ENCODE results near the gene TANK. TPM values are rescaled to one million over a fixed set of nuclear protein-coding genes. Genes with fewer than 3 reads are reported as not detected.
"Not testable (repeated sequence)": the region's sequence is repeated elsewhere in the genome, so short reads cannot be mapped to it uniquely, and the experiment has no call there.

TANK gene
- total RNA-seq, 1 experiment from 2014 or later, result 17.8 TPM

DNA sequence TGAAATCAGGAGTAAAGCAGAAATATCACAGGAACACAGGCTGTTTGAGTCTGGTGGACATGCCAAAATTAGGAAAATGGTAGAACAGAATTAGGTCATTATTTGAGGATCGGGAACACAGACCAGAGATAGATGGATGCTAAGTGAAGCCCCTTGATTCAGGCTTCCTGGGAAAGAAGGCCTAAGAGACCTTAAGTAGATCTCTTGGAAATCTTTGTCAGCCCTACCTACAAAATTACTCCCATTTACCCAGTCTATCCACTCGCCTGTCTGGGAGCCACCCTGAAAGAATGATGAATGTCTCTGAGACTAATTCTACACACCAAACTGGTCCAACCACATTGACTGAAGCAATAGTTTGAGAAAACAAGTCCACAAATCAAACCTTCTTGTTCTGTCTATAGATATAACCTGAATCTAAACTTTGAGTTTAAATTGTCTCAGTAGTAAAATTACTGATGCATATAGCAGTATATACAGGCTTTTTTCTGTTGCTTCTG, 36.6 kb upstream of the TANK start:
- Histone ChIP-seq H3K27me3 (ENCODE audit: control insufficient read depth, insufficient read depth, low read length) (no peaks in the 10 kb centered on the region), H3K4me3 (ENCODE audit: insufficient read depth, low read depth, low read length) (no peak overlapping the region), H3K36me3 (replicated peaks; ENCODE audit: control insufficient read depth, insufficient read depth, low read length) (no peaks in the 10 kb centered on the region)
- no peak for DNase-seq

DNA sequence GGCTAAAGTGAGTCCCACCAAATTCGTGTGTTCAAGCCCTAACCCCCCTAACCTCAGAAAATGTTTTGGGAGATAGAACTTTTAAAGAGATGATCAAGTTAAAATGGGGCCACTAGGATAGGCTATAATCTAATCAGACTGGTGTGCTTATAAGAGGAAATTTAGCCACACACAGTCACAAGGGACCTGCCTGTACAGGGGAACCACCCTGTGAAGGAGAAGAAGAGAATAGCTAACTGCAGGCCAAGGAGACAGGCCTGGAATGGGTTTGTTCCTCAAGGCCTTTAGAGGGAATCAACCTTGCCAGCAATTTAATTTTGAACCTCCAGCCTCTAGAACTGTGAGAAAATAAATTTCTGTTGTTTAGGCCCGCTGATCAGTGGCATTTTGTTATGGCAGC, 36.0 kb upstream of the TANK start:
- no peak overlapping the region for H3K4me3 ChIP-seq (ENCODE audit: insufficient read depth, low read depth, low read length)
- H3K27me3 ChIP-seq (ENCODE audit: control insufficient read depth, insufficient read depth, low read length), result no peaks in the 10 kb centered on the region
- DNase-seq, result no peak
- no peaks in the 10 kb centered on the region for H3K36me3 ChIP-seq (replicated peaks; ENCODE audit: control insufficient read depth, insufficient read depth, low read length)

DNA sequence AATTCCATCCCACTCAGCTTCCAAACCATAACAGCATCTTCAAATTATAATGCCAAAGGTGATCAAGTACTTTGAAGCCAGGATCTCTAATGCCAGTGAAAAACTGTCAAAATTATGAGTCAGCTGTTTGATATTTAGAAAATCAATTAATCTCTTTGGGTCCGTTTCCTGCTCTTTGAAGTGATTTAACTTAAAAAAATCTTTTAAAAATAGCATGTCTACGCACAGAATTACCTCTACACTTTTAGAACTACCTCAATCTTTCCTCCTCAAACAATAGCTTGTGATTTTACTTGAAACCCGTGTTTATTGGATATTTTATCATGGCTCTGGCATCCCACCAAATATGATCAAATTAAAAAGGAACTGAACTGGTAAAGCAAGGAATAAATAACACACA, 31.3 kb upstream of the TANK start:
- Histone ChIP-seq H3K36me3 (replicated peaks; ENCODE audit: control insufficient read depth, insufficient read depth, low read length) (no peaks in the 10 kb centered on the region), H3K4me3 (ENCODE audit: insufficient read depth, low read depth, low read length) (no peak overlapping the region), H3K27me3 (ENCODE audit: control insufficient read depth, insufficient read depth, low read length) (no peaks in the 10 kb centered on the region)
- no peak for DNase-seq

DNA sequence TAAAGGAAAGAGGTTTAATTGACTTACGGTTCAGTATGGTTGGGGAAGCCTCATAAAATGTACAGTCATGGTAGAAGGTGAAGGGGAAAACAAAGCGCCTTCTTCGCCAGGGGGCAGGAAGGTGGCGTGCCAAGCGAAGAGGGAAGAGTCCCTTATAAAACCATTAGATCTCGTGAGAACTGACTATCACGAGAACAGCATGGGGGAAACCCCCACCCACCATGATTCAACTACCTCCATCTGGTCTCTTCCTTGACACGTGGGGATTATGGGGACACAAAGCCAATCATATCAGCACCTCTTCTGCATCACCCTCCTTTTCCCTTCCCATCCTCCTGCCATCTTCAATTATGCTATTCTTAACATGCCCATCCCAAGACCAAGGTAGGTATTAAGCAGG, 29.9 kb upstream of the TANK start:
- no peaks in the 10 kb centered on the region for H3K36me3 ChIP-seq (replicated peaks; ENCODE audit: control insufficient read depth, insufficient read depth, low read length)
- H3K27me3 ChIP-seq (ENCODE audit: control insufficient read depth, insufficient read depth, low read length), result no peaks in the 10 kb centered on the region
- H3K4me3 ChIP-seq (ENCODE audit: insufficient read depth, low read depth, low read length), result no peak overlapping the region
- no peak for DNase-seq

DNA sequence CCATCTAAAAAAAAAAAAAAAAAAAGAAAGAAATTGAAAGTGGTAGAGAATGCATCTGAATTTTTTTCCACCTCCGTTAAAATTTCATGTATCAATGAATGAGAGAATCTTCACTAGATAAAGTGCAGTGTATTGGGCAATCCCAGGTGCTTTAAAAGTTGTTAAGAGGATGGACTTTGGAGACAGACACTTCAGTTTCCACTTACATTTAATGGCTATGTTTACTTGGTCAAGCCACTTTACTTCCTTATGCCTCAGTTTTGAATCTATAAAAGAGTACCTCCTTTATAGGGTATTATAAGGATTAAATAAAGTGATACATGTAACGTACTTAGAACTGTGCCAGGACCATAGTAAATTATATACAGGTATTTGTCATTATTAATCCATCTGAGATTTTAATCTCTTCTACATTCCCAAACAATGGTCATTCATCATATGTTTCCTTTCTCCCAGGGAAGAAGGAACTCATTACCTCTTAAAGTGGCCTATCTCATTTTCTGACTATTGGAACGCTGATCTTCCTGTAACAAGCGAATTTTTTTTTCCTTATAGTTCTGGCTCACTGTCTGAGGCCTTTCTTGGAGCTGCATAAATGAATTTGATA, 29.1 kb upstream of the TANK start:
- H3K27me3 ChIP-seq (ENCODE audit: control insufficient read depth, insufficient read depth, low read length), result no peaks in the 10 kb centered on the region
- H3K4me3 ChIP-seq (ENCODE audit: insufficient read depth, low read depth, low read length), result no peak overlapping the region
- no peak for DNase-seq
- no peaks in the 10 kb centered on the region for H3K36me3 ChIP-seq (replicated peaks; ENCODE audit: control insufficient read depth, insufficient read depth, low read length)

DNA sequence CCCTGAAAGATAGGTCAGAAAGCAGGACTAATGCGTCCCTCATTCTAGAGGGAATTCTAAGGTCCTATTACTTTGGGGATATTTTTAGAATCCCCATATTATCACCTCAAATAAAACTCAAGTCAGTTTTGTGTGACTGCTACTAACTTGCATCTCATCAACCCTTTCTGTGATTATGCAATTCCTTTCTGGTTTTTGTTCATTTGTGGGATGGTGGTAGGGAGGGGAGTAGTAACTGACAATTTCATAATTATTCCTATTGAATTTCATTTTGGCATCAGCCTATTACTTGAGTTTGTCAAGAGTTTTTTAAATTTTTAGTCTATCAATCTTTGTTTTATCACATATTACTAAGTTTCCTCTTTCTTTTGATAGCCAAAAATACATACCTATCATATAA, 28.4 kb upstream of the TANK start:
- H3K36me3 ChIP-seq (replicated peaks; ENCODE audit: control insufficient read depth, insufficient read depth, low read length), result no peaks in the 10 kb centered on the region
- no peak for DNase-seq
- H3K27me3 ChIP-seq (ENCODE audit: control insufficient read depth, insufficient read depth, low read length), result no peaks in the 10 kb centered on the region
- no peak overlapping the region for H3K4me3 ChIP-seq (ENCODE audit: insufficient read depth, low read depth, low read length)

DNA sequence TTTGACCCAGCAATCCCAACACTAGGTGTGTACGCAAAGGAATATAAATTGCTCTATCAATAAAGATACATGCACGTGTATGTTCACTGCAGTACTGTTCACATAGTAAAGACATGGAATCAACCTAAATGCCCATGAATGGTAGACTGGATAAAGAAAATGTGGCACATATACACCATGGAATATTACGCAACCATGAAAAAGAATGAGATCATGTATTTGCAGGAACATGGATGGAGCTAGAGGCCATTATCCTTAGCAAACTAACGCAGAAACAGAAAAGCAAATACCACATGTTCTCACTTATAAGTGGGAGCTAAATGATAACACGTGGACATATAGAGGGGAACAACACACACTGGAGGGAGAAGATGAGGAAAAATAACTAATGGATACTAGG, 27.8 kb upstream of the TANK start:
- H3K4me3 ChIP-seq (ENCODE audit: insufficient read depth, low read depth, low read length); H3K27me3 ChIP-seq (ENCODE audit: control insufficient read depth, insufficient read depth, low read length); DNase-seq; H3K36me3 ChIP-seq (replicated peaks; ENCODE audit: control insufficient read depth, insufficient read depth, low read length): not testable (repeated sequence)

DNA sequence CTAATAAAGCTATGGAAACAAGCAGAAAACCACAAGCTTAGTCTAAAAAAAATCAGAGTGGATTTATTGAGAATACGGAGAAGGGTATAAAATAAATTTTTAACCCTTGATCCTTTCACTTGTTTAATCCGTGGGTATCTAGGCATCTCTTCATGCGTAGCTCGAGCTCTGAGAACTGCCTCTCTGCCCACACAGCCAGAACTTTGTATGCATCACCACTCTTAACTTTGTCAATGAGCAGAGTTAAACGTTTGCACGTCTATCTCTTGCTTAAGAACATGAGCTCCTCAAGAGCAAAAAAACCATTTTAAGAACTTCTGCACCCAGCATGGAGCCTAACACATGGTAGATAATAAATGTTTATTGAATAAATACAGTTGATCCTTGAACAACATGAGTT, 26.9 kb upstream of the TANK start:
- H3K27me3 ChIP-seq (ENCODE audit: control insufficient read depth, insufficient read depth, low read length), result no peaks in the 10 kb centered on the region
- H3K4me3 ChIP-seq (ENCODE audit: insufficient read depth, low read depth, low read length), result no peak overlapping the region
- no peaks in the 10 kb centered on the region for H3K36me3 ChIP-seq (replicated peaks; ENCODE audit: control insufficient read depth, insufficient read depth, low read length)
- DNase-seq, result no peak

DNA sequence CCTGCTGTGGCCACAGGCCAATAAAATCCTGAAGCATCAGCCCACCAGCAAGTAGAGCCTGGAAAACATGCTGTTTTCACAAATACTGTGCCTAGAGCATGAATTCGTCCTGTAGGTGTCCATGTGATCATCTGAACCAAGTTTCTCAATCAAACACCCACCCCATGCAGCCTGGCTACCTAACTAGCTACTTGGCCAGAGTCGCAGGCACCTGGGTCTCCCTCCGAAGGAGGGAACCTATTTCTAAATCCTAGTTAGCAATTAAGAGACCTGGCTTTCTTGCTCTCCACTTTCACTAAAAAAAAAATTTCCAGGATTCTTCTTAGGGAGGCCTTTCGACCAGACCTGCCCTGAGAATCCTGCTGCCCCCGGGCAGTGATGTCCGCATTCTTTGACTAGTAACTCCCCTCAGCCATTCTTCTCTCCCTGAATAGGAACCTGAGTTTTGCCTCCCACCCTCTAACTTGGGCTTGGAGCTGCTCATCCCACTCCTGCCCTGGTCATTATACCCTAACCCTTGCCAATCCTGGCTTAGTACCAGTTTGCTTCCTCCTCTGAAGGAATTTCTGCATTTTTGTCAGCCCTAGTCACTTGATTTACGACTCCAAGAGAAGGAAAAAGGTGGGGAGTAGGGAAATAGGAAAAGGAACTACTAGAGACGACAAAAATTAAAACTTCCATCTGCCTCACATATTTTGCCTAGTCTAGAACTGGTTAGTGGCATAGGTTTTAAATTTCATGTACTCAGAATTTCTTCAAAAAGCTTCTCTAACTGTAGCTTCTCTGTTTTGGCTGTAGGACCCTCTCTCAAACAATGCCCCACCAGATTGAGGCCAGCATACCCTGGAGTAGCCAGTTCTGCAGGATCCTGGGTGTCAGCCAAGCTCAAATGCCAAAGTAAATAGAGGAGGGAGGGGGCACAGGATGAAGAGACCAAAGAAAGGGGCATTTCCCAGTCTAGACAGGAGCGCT, 25.4 kb upstream of the TANK start:
- Histone ChIP-seq H3K27me3 (ENCODE audit: control insufficient read depth, insufficient read depth, low read length) (no peaks in the 10 kb centered on the region), H3K4me3 (ENCODE audit: insufficient read depth, low read depth, low read length) (no peak overlapping the region), H3K36me3 (replicated peaks; ENCODE audit: control insufficient read depth, insufficient read depth, low read length) (no peaks in the 10 kb centered on the region)
- DNase-seq, result no peak

DNA sequence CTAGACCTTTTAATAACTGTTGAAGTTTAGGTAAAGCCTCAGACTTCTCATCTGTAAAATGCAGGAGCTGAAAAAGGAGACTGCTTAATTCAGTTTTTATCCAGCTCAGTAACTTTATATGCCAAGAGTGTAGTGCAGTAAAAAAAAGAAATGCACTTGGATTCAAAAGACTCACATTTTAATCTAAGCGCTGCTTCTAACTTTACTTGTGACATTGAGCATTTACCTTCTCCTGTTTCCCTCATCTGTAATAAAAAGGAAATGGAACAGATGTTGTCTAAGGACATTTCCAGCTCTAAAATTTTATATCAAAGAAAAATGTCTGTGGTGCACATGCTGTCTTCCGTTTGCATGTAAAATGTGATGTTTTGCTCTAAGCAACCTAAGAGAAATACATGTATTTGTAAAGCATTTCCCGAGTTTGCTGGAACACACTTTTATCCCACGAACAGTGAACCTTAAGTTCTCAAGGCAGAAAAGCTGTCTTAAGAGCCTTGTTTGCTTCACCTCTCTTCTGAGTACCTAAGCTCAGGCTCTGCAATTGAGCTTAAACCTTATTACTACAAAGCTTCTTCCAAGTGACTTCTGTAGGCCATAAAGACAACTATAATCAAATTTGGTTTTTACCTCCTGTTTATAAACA, 24.2 kb upstream of the TANK start:
- Histone ChIP-seq H3K36me3 (replicated peaks; ENCODE audit: control insufficient read depth, insufficient read depth, low read length) (no peaks in the 10 kb centered on the region), H3K27me3 (ENCODE audit: control insufficient read depth, insufficient read depth, low read length) (no peaks in the 10 kb centered on the region), H3K4me3 (ENCODE audit: insufficient read depth, low read depth, low read length) (no peak overlapping the region)
- no peak for DNase-seq

DNA sequence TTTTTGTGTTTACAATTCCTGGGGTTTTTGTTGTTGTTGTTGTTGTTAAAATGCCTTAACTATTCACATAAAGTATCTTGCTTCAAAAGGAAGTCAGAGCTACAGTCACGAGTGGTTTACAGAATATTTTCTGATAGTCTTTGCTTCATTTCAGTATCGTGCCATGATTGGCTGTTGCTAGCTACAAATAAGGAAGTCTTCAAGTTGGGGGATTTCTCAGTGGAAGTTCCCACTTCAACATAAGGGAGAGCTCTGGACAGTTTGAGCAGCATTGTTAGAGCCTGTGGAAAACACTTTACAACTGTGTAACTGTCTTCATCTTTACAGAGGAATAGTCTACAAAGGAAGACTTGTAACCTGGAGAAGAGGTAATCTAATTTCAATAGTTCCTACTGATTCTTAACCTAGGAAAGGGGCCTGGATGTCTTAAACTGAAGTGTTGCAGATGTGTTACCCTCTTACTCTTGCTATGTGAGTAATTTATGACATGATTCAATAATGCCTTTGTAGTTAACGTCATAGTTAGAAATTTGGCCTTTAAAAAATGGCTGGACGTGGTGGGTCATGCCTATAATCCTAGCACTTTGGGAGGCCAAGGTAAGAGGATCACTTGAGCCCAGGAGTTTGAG, 23.4 kb upstream of the TANK start:
- DNase-seq, result no peak
- no peaks in the 10 kb centered on the region for H3K36me3 ChIP-seq (replicated peaks; ENCODE audit: control insufficient read depth, insufficient read depth, low read length)
- no peaks in the 10 kb centered on the region for H3K27me3 ChIP-seq (ENCODE audit: control insufficient read depth, insufficient read depth, low read length)
- no peak overlapping the region for H3K4me3 ChIP-seq (ENCODE audit: insufficient read depth, low read depth, low read length)

DNA sequence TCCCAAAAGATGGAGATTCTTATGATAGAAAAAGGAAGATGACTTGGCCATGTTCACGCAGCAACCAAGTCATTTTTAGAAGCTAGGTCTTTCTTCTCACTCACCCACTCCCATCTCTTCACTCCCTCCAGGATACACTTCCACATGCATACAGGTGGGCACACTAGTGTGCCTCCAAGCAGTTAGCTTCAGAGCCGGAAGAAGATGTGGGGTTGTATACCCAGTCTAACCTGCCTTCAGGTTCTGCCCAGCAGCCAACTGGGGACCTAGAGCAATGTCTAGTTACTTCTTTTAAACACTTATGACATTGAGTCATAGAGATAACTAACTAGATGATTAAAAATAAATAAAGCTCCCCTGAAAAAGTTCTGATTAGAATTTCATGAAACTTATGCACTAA, 21.8 kb upstream of the TANK start:
- Histone ChIP-seq H3K36me3 (replicated peaks; ENCODE audit: control insufficient read depth, insufficient read depth, low read length) (no peaks in the 10 kb centered on the region), H3K27me3 (ENCODE audit: control insufficient read depth, insufficient read depth, low read length) (no peaks in the 10 kb centered on the region), H3K4me3 (ENCODE audit: insufficient read depth, low read depth, low read length) (no peak overlapping the region)
- DNase-seq, result no peak

DNA sequence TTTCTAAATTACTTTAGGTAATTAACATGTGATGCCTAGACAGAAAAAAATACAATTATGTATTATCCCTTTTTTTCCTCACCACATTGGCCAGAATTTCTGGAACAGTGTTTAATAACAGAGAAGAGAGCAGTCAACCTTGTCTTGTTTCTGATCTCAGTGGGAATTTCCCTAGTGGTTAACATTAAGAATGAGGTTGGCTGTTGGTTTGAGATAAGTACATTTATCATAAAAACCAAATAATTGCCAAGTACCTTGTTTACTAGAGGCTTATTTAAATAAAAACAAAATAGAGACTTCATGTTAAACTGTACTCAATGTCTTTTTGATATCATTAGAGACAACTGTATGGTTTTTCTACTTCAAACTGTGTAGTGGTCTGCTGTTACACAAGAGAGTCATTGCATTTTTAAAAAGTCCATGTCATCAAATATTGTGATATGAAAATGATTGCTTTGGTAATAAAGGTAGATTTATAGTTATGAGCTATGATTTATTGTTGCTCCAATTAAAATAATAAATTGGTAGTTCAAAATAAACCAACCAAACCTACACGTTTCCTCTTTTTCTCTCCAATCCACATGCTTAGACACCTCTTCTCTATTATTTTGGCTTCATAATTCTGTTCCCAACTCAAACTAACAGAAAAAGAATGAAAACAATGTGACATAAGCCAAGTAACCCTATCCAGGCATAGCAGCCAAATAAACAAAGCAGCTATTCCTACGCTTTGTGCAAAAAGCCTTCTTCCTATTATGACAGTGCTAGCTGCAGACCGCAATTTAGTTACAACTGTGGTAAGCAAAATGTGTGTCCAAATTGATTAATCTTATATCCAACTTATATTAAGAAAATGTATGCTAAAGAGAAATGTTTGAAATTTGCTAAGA, 20.9 kb upstream of the TANK start:
- Histone ChIP-seq H3K27me3 (ENCODE audit: control insufficient read depth, insufficient read depth, low read length) (no peaks in the 10 kb centered on the region), H3K4me3 (ENCODE audit: insufficient read depth, low read depth, low read length) (no peak overlapping the region), H3K36me3 (replicated peaks; ENCODE audit: control insufficient read depth, insufficient read depth, low read length) (no peaks in the 10 kb centered on the region)
- no peak for DNase-seq

DNA sequence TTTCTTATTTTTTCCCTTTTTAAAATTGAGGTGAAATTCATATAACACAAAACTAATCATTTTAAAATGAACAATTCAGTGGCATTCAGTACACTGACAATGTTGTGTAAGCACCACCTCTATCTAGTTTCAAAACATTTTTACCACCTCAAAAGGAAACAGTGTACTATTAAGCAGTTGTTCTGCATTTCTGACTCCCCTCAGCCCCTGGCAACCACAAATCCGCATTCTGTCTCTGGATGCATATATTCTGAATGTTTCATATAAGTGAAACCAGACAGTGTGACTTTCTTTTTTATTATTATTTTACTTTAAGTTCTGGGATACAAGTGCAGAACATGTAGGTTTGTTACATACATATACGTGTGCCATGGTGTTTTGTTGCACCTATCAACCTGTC, 19.2 kb upstream of the TANK start:
- Histone ChIP-seq H3K27me3 (ENCODE audit: control insufficient read depth, insufficient read depth, low read length) (no peaks in the 10 kb centered on the region), H3K4me3 (ENCODE audit: insufficient read depth, low read depth, low read length) (no peak overlapping the region), H3K36me3 (replicated peaks; ENCODE audit: control insufficient read depth, insufficient read depth, low read length) (no peaks in the 10 kb centered on the region)
- DNase-seq, result no peak

Data from H7 (cell line).